Raji (cell line): ENCODE results near the gene RAB44.

Experiments used
- POLR2A ChIP-seq: IDR thresholded peaks from 2 replicates; pipeline ENCODE4 v1.6.1; 2011; ENCODE audit warnings: low read depth, low read length, control low read depth; ENCODE audit not compliant: insufficient read depth

RAB44 gene

GRCh38 chr6:36697481-36697903 lies at the start of gene RAB44:
Gene RAB44, plus strand, starts transcription at chr6:36697826. Its CDS starts 6,410 bp downstream, at chr6:36704236.
- TF ChIP-seq POLR2A: no peak

GRCh38 chr6:36649086-36649485 lies 48.5 kb upstream of the RAB44 start:
- no peak for TF ChIP-seq POLR2A

- TF ChIP-seq POLR2A: no peak
Observed at GRCh38 chr6:36649701-36650484, 47.7 kb upstream of the RAB44 start.

GRCh38 chr6:36650848-36651478 lies 46.7 kb upstream of the RAB44 start:
- TF ChIP-seq POLR2A: no peak

GRCh38 chr6:36651659-36652379 lies 45.8 kb upstream of the RAB44 start:
- no peak for TF ChIP-seq POLR2A

- no peak for TF ChIP-seq POLR2A
Observed at GRCh38 chr6:36655085-36655724, 42.4 kb upstream of the RAB44 start.

- TF ChIP-seq POLR2A: no peak
Observed at GRCh38 chr6:36656441-36656840, 41.2 kb upstream of the RAB44 start.

- no peak for TF ChIP-seq POLR2A
Observed at GRCh38 chr6:36657271-36657670, 40.4 kb upstream of the RAB44 start.

GRCh38 chr6:36657942-36658544 lies 39.6 kb upstream of the RAB44 start:
- TF ChIP-seq POLR2A: no peak

- TF ChIP-seq POLR2A: no peak
Observed at GRCh38 chr6:36659271-36659670, 38.4 kb upstream of the RAB44 start.

GRCh38 chr6:36660771-36661471 lies 36.7 kb upstream of the RAB44 start:
- TF ChIP-seq POLR2A: no peak

GRCh38 chr6:36662380-36662779 lies 35.2 kb upstream of the RAB44 start:
- no peak for TF ChIP-seq POLR2A

GRCh38 chr6:36662827-36663256 lies 34.8 kb upstream of the RAB44 start:
- no peak for TF ChIP-seq POLR2A
